ENCODE measurements around the gene STK39.

- no peak for TF ChIP-seq ZNF134 (CRISPR knock-in tag; conservative IDR thresholded peaks at IDR 0.05)
- no peak for TF ChIP-seq CEBPG (CRISPR knock-in tag; IDR thresholded peaks at IDR 0.05)
- no peak for TF ChIP-seq CEBPG (tag; conservative IDR thresholded peaks at IDR 0.05 in 1 of 2, IDR thresholded peaks at IDR 0.05 in 1 of 2)
- TF ChIP-seq TRIM28 (IDR thresholded peaks at IDR 0.05), result no peak
- TF ChIP-seq SP1 (CRISPR knock-in tag; IDR thresholded peaks at IDR 0.05), result no peak
- no peak for TF ChIP-seq FOXJ3 (CRISPR knock-in tag; IDR thresholded peaks at IDR 0.05)
- TF ChIP-seq, protein P1, sequence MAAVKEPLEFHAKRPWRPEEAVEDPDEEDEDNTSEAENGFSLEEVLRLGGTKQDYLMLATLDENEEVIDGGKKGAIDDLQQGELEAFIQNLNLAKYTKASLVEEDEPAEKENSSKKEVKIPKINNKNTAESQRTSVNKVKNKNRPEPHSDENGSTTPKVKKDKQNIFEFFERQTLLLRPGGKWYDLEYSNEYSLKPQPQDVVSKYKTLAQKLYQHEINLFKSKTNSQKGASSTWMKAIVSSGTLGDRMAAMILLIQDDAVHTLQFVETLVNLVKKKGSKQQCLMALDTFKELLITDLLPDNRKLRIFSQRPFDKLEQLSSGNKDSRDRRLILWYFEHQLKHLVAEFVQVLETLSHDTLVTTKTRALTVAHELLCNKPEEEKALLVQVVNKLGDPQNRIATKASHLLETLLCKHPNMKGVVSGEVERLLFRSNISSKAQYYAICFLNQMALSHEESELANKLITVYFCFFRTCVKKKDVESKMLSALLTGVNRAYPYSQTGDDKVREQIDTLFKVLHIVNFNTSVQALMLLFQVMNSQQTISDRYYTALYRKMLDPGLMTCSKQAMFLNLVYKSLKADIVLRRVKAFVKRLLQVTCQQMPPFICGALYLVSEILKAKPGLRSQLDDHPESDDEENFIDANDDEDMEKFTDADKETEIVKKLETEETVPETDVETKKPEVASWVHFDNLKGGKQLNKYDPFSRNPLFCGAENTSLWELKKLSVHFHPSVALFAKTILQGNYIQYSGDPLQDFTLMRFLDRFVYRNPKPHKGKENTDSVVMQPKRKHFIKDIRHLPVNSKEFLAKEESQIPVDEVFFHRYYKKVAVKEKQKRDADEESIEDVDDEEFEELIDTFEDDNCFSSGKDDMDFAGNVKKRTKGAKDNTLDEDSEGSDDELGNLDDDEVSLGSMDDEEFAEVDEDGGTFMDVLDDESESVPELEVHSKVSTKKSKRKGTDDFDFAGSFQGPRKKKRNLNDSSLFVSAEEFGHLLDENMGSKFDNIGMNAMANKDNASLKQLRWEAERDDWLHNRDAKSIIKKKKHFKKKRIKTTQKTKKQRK (IDR thresholded peaks at IDR 0.05; ENCODE audit: borderline replicate concordance, low read depth, low read length), result no peak
- no peak for TF ChIP-seq SRSF9 (IDR thresholded peaks at IDR 0.05; ENCODE audit: borderline replicate concordance, low read depth, low read length)
- no peak for TF ChIP-seq KHSRP (IDR thresholded peaks at IDR 0.05)
Observed at GRCh38 chr2:168158586-168158985, 88.8 kb downstream of the STK39 start.

Measured in K562 (cell line).